ENCODE results near the gene MAT1A.
"Not testable (repeated sequence)": the region's sequence is repeated elsewhere in the genome, so short reads cannot be mapped to it uniquely, and the experiment has no call there.

MAT1A gene

GRCh38 chr10:80321183-80321582 is 31.7 kb upstream of the MAT1A start:
- TF ChIP-seq, protein P1, sequence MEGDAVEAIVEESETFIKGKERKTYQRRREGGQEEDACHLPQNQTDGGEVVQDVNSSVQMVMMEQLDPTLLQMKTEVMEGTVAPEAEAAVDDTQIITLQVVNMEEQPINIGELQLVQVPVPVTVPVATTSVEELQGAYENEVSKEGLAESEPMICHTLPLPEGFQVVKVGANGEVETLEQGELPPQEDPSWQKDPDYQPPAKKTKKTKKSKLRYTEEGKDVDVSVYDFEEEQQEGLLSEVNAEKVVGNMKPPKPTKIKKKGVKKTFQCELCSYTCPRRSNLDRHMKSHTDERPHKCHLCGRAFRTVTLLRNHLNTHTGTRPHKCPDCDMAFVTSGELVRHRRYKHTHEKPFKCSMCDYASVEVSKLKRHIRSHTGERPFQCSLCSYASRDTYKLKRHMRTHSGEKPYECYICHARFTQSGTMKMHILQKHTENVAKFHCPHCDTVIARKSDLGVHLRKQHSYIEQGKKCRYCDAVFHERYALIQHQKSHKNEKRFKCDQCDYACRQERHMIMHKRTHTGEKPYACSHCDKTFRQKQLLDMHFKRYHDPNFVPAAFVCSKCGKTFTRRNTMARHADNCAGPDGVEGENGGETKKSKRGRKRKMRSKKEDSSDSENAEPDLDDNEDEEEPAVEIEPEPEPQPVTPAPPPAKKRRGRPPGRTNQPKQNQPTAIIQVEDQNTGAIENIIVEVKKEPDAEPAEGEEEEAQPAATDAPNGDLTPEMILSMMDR (IDR thresholded peaks at IDR 0.05; ENCODE audit: extremely low read depth, missing control alignments) = no peak
- no peak for DNase-seq (ENCODE audit: low spot score)

GRCh38 chr10:80320377-80320776 is 30.9 kb upstream of the MAT1A start:
- no peak for DNase-seq (ENCODE audit: low spot score)
- TF ChIP-seq, protein P1 (IDR thresholded peaks at IDR 0.05; ENCODE audit: extremely low read depth, missing control alignments) = no peak

GRCh38 chr10:80319725-80320290 is 30.4 kb upstream of the MAT1A start:
- TF ChIP-seq, protein P1 (IDR thresholded peaks at IDR 0.05; ENCODE audit: extremely low read depth, missing control alignments) = no peak
- no peak for DNase-seq (ENCODE audit: low spot score)

- TF ChIP-seq, protein P1 (IDR thresholded peaks at IDR 0.05; ENCODE audit: extremely low read depth, missing control alignments) = no peak
- no peak for DNase-seq (ENCODE audit: low spot score)
Measured at GRCh38 chr10:80319318-80319717, 29.9 kb upstream of the MAT1A start.

DNA sequence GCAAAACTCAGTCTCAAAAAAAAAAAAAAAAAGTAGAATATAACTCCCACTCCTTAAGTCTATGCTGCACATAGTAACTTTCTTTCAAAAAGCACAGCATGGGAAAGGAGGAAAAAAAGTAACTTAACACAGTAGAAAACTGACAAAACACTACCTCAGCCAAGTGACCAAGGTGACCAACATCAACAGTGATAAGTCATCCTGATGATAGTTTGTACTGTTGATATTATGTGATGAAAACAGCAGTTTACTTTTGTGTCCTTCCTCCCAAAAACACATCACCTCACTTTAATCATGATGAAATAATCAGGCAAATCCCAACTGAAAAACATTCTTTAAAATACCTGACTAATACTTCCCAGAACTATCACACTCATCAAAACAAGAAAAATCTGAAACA is 29.3 kb upstream of the MAT1A start:
- TF ChIP-seq, protein P1 (IDR thresholded peaks at IDR 0.05; ENCODE audit: extremely low read depth, missing control alignments) = no peak
- DNase-seq (ENCODE audit: low spot score) = no peak

DNA sequence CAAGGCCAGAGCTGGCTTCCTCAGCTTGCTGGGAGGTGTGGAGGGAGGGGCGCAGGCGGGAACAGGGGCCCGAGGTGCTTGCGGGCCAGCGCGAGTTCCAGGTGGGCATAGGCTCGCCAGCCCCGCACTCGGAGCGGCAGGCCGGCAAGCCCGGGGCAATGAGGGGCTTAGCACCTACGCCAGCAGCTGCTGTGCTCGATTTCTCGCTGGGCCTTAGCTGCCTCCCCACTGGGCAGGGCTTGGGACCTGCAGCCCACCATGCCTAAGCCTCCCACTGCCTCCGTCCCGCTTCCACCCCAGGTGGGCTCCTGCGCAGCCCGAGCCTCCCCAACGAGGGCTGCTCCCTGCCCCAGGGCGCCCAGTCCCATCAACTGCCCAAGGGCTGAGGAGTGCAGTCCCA is 25.9 kb upstream of the MAT1A start:
- TF ChIP-seq, protein P1 (IDR thresholded peaks at IDR 0.05; ENCODE audit: extremely low read depth, missing control alignments) = no peak
- no peak for DNase-seq (ENCODE audit: low spot score)

GRCh38 chr10:80313523-80313922 is 24.1 kb upstream of the MAT1A start:
- DNase-seq (ENCODE audit: low spot score) = no peak
- TF ChIP-seq, protein P1 (IDR thresholded peaks at IDR 0.05; ENCODE audit: extremely low read depth, missing control alignments) = no peak

DNA sequence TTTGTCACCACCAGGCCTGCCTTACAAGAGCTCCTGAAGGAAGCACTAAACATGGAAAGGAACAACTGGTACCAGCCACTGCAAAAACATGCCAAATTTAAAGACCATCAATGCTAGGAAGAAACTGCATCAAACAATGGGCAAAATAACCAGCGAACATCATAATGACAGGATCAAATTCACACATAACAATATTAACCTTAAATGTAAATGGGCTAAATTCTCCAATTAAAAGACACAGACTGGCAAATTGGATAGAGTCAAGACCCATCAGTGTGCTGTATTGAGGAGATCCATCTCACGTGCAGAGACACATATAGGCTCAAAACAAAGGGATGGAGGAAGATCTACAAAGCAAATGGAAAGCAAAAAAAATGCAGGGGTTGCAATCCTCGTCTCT is 16.5 kb upstream of the MAT1A start:
- DNase-seq (ENCODE audit: low spot score) = not testable (repeated sequence)
